HEK293T (cell line): ENCODE data around the gene LCE2A.

ENCODE experiments used
- CTCF ChIA-PET: fragments of 350-600 bp; formaldehyde crosslinking; extraction: SDS; loops from one replicate; lab custom pipeline; 2021; ENCODE audit warnings: antibody characterized with exemption, inconsistent platforms; lab: Yijun Ruan, JAX
- POLR2A ChIA-PET: fragments of 350-600 bp; formaldehyde crosslinking; extraction: SDS; loops from one replicate; lab custom pipeline; 2020; ENCODE audit warnings: antibody characterized with exemption, inconsistent platforms; lab: Yijun Ruan, JAX
- DNase-seq: peaks from one replicate; pipeline ENCODE4 v3.0.0; 2012; ENCODE audit warnings: mixed read lengths; ENCODE audit errors: extremely low spot score
- ARNT ChIP-seq: fragments of 450-650 bp; IDR thresholded peaks from 2 replicates; pipeline ENCODE4 v1.6.1; 2017; ENCODE audit warnings: mild to moderate bottlenecking
- BHLHE40 ChIP-seq: fragments of 450-650 bp; IDR thresholded peaks from 2 replicates; pipeline ENCODE4 v1.6.1; 2016; ENCODE audit warnings: mild to moderate bottlenecking, moderate library complexity, borderline replicate concordance
- CTBP1 ChIP-seq: fragments of 450-650 bp; IDR thresholded peaks from 2 replicates; pipeline ENCODE4 v1.6.1; 2016; ENCODE audit warnings: borderline replicate concordance
- ELF4 ChIP-seq: fragments of 450-650 bp; IDR thresholded peaks from 2 replicates; pipeline ENCODE4 v1.6.1; 2017; ENCODE audit warnings: antibody characterized with exemption
- FOXA1 ChIP-seq: fragments of 450-650 bp; IDR thresholded peaks from 2 replicates; pipeline ENCODE4 v1.6.1; 2016; ENCODE audit warnings: mild to moderate bottlenecking
- FOXK2 ChIP-seq: fragments of 450-650 bp; IDR thresholded peaks from 2 replicates; pipeline ENCODE4 v1.6.1; 2016; ENCODE audit warnings: mild to moderate bottlenecking
- FOXM1 ChIP-seq: fragments of 450-650 bp; IDR thresholded peaks from 2 replicates; pipeline ENCODE4 v1.6.1; 2017; ENCODE audit warnings: mild to moderate bottlenecking, borderline replicate concordance
- HDGF ChIP-seq: fragments of 450-650 bp; IDR thresholded peaks from 2 replicates; pipeline ENCODE4 v1.6.1; 2017; ENCODE audit warnings: antibody characterized with exemption, borderline replicate concordance
- L3MBTL2 ChIP-seq: fragments of 450-650 bp; conservative IDR thresholded peaks from 2 replicates; pipeline ENCODE4 v1.6.1; 2016; ENCODE audit warnings: mild to moderate bottlenecking
- LEF1 ChIP-seq: fragments of 450-650 bp; IDR thresholded peaks from 2 replicates; pipeline ENCODE4 v1.6.1; 2017; ENCODE audit warnings: mild to moderate bottlenecking, borderline replicate concordance
- NFRKB ChIP-seq: fragments of 450-650 bp; IDR thresholded peaks from 2 replicates; pipeline ENCODE4 v1.6.1; 2016; ENCODE audit warnings: mild to moderate bottlenecking, moderate library complexity
- SP1 ChIP-seq: fragments of 450-650 bp; IDR thresholded peaks from 2 replicates; pipeline ENCODE4 v1.6.1; 2017
- SUZ12 ChIP-seq: fragments of 450-650 bp; IDR thresholded peaks from 2 replicates; pipeline ENCODE4 v1.6.1; 2016; ENCODE audit warnings: mild to moderate bottlenecking
- TARDBP ChIP-seq: fragments of 450-650 bp; IDR thresholded peaks from 2 replicates; pipeline ENCODE4 v1.6.1; 2016
- ZNF384 ChIP-seq: fragments of 450-650 bp; IDR thresholded peaks from 2 replicates; pipeline ENCODE4 v1.6.1; 2016
- TF ChIP-seq, protein P1 (sequence below): fragments of 450-650 bp; IDR thresholded peaks from 2 replicates; pipeline ENCODE4 v1.6.1; 2016

Gene LCE2A

GRCh38 chr1:152728986-152729385 lies 30.8 kb downstream of the LCE2A start:
- no peak for DNase-seq
- TF ChIP-seq TARDBP (no peak), CTBP1 (no peak), ZNF384 (no peak), SP1 (no peak), ELF4 (no peak)
- ChIA-PET CTCF (no interaction called here), POLR2A (no interaction called here)

- no peak for DNase-seq
- no peak for TF ChIP-seq CTBP1
- no peak for TF ChIP-seq ARNT
- ChIA-PET POLR2A (no interaction called here), CTCF (no interaction called here)
These were observed 37.5 kb downstream of the LCE2A start for GRCh38 chr1:152735648-152736047.

- TF ChIP-seq BHLHE40 (no peak), TARDBP (no peak), FOXA1 (no peak), ZNF384 (no peak), FOXM1 (no peak), HDGF (no peak), FOXK2 (no peak), ARNT (no peak), SP1 (no peak), ELF4 (no peak), LEF1 (no peak), CTBP1 (no peak), NFRKB (no peak), SUZ12 (no peak), L3MBTL2 (no peak)
- TF ChIP-seq, protein P1, sequence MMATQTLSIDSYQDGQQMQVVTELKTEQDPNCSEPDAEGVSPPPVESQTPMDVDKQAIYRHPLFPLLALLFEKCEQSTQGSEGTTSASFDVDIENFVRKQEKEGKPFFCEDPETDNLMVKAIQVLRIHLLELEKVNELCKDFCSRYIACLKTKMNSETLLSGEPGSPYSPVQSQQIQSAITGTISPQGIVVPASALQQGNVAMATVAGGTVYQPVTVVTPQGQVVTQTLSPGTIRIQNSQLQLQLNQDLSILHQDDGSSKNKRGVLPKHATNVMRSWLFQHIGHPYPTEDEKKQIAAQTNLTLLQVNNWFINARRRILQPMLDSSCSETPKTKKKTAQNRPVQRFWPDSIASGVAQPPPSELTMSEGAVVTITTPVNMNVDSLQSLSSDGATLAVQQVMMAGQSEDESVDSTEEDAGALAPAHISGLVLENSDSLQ: no peak
- CTCF ChIA-PET: no interaction called here
- POLR2A ChIA-PET: no interaction called here
- no peak for DNase-seq
These were observed 39.9 kb downstream of the LCE2A start for GRCh38 chr1:152737997-152738396.

GRCh38 chr1:152739841-152740240 lies 41.7 kb downstream of the LCE2A start:
- POLR2A ChIA-PET: no interaction called here
- TF ChIP-seq NFRKB: no peak
- TF ChIP-seq FOXM1: no peak
- TF ChIP-seq ELF4: no peak
- TF ChIP-seq CTBP1: no peak
- TF ChIP-seq L3MBTL2: no peak
- no peak for TF ChIP-seq LEF1
- no peak for TF ChIP-seq ZNF384
- no peak for TF ChIP-seq BHLHE40
- TF ChIP-seq, protein P1: no peak
- TF ChIP-seq ARNT: no peak
- CTCF ChIA-PET: no interaction called here
- DNase-seq: no peak

GRCh38 chr1:152741656-152742055 lies 43.5 kb downstream of the LCE2A start:
- POLR2A ChIA-PET: no interaction called here
- no peak for DNase-seq
- CTCF ChIA-PET: no interaction called here
- no peak for TF ChIP-seq LEF1
- no peak for TF ChIP-seq ELF4
- TF ChIP-seq FOXM1: no peak
- no peak for TF ChIP-seq SP1
- no peak for TF ChIP-seq FOXA1
- no peak for TF ChIP-seq BHLHE40
- TF ChIP-seq, protein P1: no peak
- TF ChIP-seq NFRKB: no peak
- no peak for TF ChIP-seq CTBP1
- no peak for TF ChIP-seq HDGF

DNA sequence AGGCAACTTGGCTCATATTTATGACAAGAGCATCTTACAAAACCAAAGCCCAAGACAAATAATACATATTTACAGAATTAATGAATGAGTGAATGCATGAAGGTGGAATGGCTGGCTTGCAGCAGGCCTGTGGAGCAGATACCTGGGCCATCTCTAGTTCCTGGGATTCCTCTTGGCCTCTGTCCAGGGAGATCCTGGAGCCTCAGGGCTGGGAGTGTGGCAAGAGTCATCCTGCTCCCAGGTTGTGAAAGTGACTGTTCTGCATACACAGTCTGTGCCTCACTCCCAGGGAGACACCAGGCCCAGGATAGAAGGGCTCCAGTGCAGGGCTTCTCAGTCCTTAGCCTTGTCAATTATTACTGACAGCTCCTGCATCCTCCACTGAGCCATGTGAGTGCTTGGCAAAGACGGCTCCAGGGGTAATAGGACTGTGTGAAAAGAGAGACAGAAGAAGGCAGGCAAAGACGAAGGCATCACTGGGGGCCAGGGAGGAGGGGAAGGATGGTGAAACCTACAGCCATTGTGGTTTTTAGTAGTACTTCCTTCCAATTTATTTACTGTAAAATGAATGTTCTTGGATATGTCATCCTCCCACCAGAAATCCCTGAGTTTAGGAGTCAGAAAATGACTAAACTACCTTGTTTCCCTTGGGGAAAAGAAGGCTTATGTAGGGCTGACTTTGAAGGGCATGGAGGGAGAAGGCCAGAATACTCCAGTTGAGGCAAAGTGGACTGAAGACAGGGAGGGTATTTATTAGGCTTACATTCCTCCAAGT lies 45.4 kb downstream of the LCE2A start:
- ChIA-PET CTCF (no interaction called here), POLR2A (no interaction called here)
- no peak for TF ChIP-seq FOXK2
- no peak for TF ChIP-seq NFRKB
- TF ChIP-seq BHLHE40: no peak
- TF ChIP-seq SP1: no peak
- no peak for TF ChIP-seq L3MBTL2
- TF ChIP-seq TARDBP: no peak
- TF ChIP-seq ARNT: no peak
- no peak for TF ChIP-seq SUZ12
- TF ChIP-seq HDGF: no peak
- no peak for TF ChIP-seq FOXM1
- no peak for TF ChIP-seq ELF4
- no peak for TF ChIP-seq ZNF384
- TF ChIP-seq, protein P1: no peak
- TF ChIP-seq FOXA1: no peak
- no peak for TF ChIP-seq CTBP1
- no peak for TF ChIP-seq LEF1
- DNase-seq: no peak
